ENCODE data around the gene TGFA.

DNA sequence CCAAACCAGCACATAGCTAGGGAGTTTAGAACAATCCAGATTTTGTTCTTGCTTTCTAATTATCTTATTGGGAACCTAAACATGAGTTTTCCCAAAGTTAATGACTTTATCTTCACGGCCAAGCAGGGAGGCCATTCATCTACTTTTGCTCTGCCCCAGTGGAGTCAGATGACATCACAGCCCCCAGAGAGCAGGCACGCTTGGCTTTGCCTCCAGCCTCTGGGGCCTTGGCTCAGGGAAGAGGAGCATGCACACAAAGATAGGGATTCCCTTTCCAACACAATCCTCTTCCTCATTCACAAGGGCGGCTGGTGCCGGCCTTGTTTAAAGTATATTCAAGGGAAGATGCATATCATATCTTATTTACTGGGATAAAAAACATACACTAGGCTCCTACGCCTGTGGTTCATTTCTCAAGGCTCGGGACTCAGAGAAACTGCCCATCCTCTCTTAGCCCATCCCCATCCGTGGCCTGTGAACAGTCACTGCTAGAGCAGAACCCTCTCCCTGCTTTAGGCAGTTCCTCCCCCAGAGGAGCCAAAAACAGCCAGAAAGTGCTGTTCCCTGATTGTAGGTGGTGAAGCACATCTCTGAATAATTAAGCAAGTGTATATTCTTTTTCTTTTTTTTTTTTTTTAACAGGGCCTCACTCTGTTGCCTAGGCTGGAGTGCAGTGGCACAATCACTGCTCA is 21.2 kb downstream of the TGFA start:
- TF ChIP-seq EZH2 (IDR thresholded peaks at IDR 0.05; ENCODE audit: insufficient read depth, low read length) (no peak), CTCF (IDR thresholded peaks at IDR 0.05; ENCODE audit: insufficient read depth, low read depth, low read length) (no peak)

All from astrocyte (in vitro differentiated cells and primary cell).